Femur (tissue), 1 donor: ENCODE results near the gene ACER1.
"Not testable (repeated sequence)": the region's sequence is repeated elsewhere in the genome, so short reads cannot be mapped to it uniquely, and the experiment has no call there.

ENCODE experiments used
- DNase-seq: peaks from one replicate; pipeline ENCODE4 v3.0.0-alpha.2; 2017

ACER1 gene

DNA sequence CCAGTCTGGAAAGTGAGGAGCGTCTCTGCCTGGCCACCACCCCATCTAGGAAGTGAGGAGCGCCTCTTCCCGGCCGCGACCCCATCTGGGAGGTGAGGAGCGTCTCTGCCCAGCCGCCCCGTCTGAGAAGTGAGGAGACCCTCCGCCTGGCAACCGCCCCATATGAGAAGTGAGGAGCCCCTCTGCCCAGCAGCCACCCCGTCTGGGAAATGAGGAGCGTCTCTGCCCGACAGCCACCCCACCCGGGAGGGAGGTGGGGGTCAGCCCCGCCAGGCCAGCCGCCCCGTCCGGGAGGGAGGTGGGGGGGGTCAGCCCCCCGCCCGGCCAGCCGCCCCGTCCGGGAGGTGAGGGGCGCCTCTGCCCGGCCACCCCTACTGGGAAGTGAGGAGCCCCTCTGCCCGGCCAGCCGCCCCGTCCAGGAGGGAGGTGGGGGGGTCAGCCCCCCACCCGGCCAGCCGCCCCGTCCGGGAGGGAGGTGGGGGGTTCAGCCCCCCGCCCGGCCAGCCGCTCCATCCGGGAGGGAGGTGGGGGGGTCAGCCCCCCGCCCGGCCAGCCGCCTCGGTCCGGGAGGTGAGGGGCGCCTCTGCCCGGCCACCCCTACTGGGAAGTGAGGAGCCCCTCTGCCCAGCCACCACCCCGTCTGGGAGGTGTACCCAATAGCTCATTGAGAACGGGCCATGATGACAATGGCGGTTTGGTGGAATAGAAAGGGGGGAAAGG is 22.1 kb upstream of the ACER1 start:
- DNase-seq = not testable (repeated sequence)

DNA sequence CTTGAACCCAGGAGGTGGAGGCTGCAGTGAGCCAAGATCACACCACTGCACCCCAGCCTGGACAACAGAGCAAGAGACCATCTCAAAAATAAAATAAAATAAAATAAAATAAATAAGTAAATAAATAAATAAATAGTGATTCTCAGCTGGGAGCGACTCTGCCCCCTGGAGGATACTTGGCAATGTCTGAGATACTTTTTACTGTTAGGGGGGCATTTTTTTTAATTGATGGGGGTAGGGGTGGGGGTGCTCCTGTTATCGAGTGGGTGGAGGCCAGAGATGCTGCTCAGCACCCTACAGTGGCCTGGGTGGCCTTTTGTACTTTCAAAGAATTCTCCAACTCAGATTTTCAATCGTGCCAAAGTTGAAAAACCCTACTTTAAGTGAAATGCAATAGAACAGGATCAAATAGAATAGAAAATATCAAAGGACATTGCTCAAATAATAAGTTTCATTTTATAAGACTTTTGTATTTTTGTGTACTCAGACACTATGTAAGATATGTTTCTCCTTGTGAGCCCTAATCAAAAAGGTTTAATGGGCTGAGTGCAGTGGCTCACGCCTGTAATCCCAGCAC is 20.8 kb upstream of the ACER1 start:
- no peak for DNase-seq

- no peak for DNase-seq
These were observed 19.2 kb upstream of the ACER1 start for GRCh38 chr19:6352381-6353165.

DNA sequence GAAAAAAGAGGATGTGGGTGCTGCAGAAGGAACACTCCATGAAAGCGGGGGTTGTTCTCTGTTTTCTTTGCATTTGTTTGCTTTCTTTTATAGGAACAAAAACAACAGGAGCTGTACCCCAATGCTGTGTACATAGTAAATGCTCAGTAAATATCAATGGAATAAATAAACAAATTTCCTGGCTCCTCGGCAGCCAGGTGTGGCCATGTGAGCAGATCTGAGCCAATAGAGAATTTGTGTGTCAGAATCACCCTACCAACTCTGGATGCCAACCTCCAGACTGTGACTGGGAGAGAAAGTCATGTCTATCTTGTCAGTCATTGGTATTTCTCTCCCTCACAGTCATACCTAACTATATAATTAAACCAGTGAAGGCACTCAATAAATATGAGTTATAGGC is 17.3 kb upstream of the ACER1 start:
- no peak for DNase-seq

- not testable (repeated sequence) for DNase-seq
These were observed 15.9 kb upstream of the ACER1 start for GRCh38 chr19:6349271-6349670.

DNA sequence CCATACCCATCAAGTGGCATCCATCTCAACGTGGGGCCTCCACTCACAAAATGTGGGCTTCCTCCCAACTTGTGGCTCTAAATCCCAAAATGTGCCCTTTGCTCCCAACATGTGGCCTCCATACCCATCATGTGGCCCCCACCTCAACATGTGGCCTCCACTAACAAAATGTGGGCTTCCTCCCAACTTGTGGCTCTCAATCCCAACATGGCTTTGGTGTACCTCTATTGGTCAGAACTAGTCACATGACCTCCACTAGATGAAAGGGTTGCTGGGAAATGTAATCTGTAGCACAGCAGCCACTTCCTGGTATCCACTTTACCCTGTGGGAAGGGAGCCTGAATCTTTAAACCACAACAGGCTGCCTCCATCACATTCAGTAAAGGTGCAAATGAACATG is 10.1 kb upstream of the ACER1 start:
- DNase-seq = no peak

- no peak for DNase-seq
These were observed 7.2 kb upstream of the ACER1 start for GRCh38 chr19:6340493-6341201.

DNA sequence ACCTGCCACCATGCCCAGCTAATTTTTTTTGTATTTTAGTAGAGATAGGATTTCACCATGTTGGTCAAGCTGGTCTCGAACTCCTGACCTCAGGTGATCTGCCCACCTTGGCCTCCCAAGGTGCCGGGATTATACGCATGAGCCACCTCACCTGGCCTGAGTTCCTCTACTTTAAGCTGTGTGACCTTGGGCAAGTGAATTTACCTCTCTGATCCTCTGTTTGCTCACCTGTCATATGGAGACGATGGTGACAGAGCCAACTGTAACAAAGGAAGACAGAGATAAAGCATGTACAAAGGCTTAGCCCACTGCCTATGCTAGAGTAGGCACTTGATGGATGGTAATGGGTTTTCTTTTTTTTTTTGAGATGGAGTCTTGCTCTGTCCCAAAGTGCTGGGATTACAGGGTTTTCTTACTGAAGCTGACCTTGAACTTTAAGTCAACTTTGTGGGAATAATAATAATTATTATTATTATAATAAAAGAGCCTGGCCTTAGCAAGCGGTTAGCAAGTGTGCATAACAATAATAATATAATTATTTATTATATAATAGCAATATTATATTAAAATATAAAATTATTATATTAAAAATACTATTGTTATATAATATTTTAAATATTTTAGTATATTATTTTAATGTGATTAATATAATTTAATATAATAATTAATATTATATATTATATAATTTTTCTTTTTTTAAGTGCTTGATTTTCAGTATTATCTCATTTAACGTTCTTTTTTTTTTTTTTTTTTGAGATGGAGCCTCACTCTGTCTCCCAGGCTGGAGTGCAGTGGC is 1.3 kb upstream of the ACER1 start:
- no peak for DNase-seq

- no peak for DNase-seq
These were observed 6.6 kb downstream of the ACER1 start for GRCh38 chr19:6326815-6327214.

GRCh38 chr19:6325614-6326013 is 7.8 kb downstream of the ACER1 start:
- no peak for DNase-seq

GRCh38 chr19:6324757-6325156 is 8.7 kb downstream of the ACER1 start:
- DNase-seq = no peak

GRCh38 chr19:6322284-6322683 is 11.1 kb downstream of the ACER1 start:
- no peak for DNase-seq

DNA sequence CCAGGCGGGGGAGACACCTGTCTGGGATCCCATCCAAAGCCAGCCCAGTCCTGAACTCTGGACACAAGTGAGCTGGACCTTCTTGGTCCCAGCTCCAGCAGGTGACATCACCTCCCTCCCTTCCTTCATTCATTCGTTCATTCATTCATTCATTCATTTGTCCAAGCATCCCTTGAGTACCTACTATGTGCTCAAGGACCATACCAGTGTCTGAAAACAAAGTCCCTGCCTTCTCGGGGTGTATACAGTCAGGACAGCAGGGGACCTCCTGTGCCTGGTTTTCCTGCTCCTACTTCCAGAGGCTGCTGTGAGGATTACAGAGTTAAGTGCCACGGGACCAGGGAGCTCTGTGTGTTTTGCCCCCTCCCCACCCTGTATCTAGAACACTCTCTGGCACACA is 14.0 kb downstream of the ACER1 start:
- DNase-seq = no peak

GRCh38 chr19:6318772-6319171 is 14.6 kb downstream of the ACER1 start:
- no peak for DNase-seq

DNA sequence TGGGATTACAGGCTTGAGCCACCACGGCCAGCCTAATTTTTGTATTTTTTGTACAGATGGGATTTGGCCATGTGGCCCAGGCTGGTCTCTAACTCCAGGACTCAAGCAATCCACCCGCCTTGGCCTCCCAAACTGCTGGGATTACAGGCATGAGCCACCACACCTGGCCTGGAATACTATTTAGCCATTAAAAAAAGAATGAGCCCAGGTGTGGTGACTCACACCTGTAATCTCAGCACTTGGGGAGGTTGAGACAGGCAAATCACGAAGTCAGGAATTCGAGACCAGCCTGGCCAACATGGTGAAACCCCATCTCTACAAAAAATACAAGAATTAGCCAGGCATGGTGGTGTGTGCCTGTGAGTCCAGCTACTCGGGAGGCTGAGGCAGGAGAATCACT is 17.8 kb downstream of the ACER1 start:
- DNase-seq = not testable (repeated sequence)

GRCh38 chr19:6313398-6313969 is 19.9 kb downstream of the ACER1 start:
- no peak for DNase-seq

DNA sequence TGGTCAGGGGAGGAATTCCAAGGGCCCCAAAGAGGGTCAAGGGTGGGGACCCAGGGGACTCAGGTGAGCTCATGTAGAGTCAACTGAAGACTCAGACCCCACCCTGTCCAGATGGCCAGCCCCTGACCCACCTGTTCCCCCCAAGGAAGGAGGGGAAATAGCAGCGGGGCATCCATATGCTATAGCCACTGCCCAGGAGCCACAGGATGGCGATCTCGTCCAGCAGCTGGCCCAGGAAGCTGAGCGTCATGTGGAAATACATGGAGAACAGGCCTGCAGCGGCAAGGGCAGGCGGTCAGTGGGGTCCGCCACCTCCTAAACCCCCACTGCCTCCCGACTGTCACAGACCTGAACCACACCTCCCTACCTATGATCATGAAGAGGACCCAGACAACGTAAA is 21.4 kb downstream of the ACER1 start:
- no peak for DNase-seq

DNA sequence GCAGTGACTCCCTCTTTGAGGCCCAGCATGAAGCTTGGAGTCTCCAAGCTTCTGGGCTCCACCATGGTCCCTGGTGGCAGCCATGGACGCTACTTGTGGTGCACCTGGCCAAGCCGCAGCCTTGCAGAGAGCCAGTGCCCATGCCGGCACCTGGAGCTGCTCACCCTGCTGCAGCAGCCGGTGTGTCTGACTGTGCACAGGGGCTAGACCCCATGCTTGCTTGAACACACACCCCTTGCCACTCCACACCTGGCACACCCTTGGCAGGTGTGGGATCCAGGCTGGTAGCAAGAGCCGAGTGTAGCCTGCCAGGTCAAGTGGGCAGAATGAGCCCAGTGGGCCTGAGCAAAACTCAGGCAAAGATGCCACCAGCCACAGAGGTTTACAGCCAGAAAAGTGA is 35.0 kb downstream of the ACER1 start:
- no peak for DNase-seq

- DNase-seq = no peak
These were observed 36.2 kb downstream of the ACER1 start for GRCh38 chr19:6297202-6297601.

DNA sequence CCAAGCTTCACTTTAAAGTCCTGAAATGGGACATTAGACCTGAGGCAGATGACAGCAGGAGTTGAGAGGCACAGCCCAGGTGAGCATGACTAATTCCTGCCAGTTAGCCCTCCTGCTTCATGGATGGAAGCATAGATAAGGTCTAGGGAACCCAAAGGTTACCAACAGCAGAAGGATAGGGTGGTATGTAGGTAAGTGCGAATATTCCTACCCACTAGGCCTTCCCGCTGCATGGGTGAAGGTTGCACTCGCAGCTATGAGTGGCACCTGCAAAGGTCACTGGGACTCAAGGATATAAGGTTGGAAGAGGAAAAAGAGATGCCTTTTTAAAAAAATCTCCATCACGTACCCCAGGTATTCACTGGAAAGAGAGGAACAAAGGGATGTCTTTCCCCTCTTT is 41.4 kb downstream of the ACER1 start:
- no peak for DNase-seq

GRCh38 chr19:6288737-6289136 is 44.7 kb downstream of the ACER1 start:
- no peak for DNase-seq

DNA sequence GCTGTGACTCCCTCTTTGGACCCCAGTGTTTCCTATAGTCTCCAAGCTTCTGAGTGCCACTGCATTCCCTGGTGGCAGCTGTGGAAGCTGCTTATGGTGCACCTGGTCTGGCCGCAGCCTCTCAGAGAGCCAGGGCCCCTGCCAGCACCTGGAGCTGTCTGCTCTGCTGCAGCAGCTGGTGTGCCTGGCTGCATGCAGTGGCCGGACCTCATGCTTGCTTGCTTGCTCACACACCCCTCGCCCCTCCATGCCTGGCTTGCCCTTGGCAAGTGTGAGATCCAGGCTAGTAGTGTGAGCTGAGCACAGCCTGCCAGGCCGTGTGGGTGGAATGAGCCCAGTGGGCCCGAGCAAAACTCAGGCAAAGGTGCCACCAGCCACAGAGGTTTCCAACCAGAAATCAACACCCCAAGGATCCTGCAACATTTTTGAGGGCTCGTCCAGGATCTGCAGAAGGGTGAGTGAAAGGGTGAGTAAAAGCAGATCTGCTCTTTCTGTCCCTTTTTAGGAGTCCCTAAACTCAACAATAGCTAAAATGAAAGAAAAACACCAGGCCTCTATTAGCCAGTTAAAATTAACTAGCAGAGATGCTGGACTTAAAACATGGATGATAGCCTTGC is 46.0 kb downstream of the ACER1 start:
- DNase-seq = no peak
